B cell (primary cell): ENCODE measurements around the gene PPP6R3. TPM values are rescaled to one million over a fixed set of nuclear protein-coding genes. Genes with fewer than 3 reads are reported as not detected.
A peak's percentile ranks its signal among the peaks of the same experiment; 100 is the strongest.

Experiments
- ATAC-seq: fragments of 200-7000 bp; cut with Tn5 transposase; one replicate; pipeline ENCODE4 v1.10.0; 2021; ENCODE audit warnings: low read depth, mild to moderate bottlenecking, moderate number of reproducible peaks, moderate library complexity
- CTCF ChIA-PET: fragments of 350-600 bp; sonication (Branson Sonifier 250); formaldehyde crosslinking; loops from one replicate; lab custom pipeline; 2021; ENCODE audit warnings: antibody characterized with exemption, inconsistent platforms; lab: Charles Lee
- POLR2A ChIA-PET: fragments of 350-600 bp; sonication (Branson Sonifier 250); formaldehyde crosslinking; loops from one replicate; lab custom pipeline; 2021; ENCODE audit warnings: antibody characterized with exemption; lab: Charles Lee
- DNase-seq: peaks from one replicate; pipeline ENCODE4 v3.0.0; 2013
- H2AFZ ChIP-seq: 2 replicates; pipeline ENCODE4 v1.6.1; 2012; ENCODE audit warnings: mild to moderate bottlenecking, low read depth, low read length; ENCODE audit not compliant: insufficient read depth, poor library complexity, severe bottlenecking
- H3K27ac ChIP-seq, 2 donors: 1 replicate in 1 of 2; 2 replicates in 1 of 2; pipeline ENCODE4 v1.5.1; 2012 to 2013; ENCODE audit warnings: low read length in 2 of 2, mild to moderate bottlenecking in 2 of 2, moderate library complexity in 1 of 2
- H3K27me3 ChIP-seq, 4 experiments: fragments of 200-600 bp in 1 of 4; sonication (generic) in 1 of 4; replicated peaks in 1 of 4; 1 replicate in 2 of 4; 2 replicates in 2 of 4; pipeline versions ENCODE4 v1.6.1 to v1.7.0; 2013 to 2016; ENCODE audit warnings: low read length in 3 of 4, mild to moderate bottlenecking in 2 of 4, mixed read lengths in 1 of 4, moderate library complexity in 1 of 4; ENCODE audit not compliant: insufficient read depth in 4 of 4, control insufficient read depth in 3 of 4; ENCODE audit errors: control extremely low read depth in 1 of 4
- H3K36me3 ChIP-seq, 2 experiments: replicated peaks in 1 of 2; 1 replicate in 1 of 2; 2 replicates in 1 of 2; pipeline versions ENCODE4 v1.6.1 to v1.7.1; 2013; ENCODE audit warnings: low read length in 1 of 2; ENCODE audit not compliant: insufficient read depth in 2 of 2, control insufficient read depth in 1 of 2; ENCODE audit errors: control extremely low read depth in 1 of 2, extremely low read depth in 1 of 2
- H3K4me1 ChIP-seq, 2 donors: fragments of 200-600 bp in 1 of 2; sonication (generic) in 1 of 2; 1 replicate in 1 of 2; 2 replicates in 1 of 2; pipeline versions ENCODE4 v1.5.1 to v1.6.1; 2013 to 2017; ENCODE audit warnings: low read length in 2 of 2; ENCODE audit not compliant: control insufficient read depth in 2 of 2, insufficient read depth in 2 of 2
- H3K4me2 ChIP-seq: replicated peaks from 2 replicates; pipeline ENCODE3; 2012; ENCODE audit warnings: mild to moderate bottlenecking, low read depth, low read length; ENCODE audit not compliant: poor library complexity, severe bottlenecking
- H3K4me3 ChIP-seq, 5 experiments: fragments of 200-600 bp in 1 of 5; sonication (generic) in 1 of 5; 1 replicate in 3 of 5; 2 replicates in 2 of 5; pipeline versions ENCODE4 v1.5.1 to v1.7.0; 2011 to 2016; ENCODE audit warnings: low read length in 4 of 5, mild to moderate bottlenecking in 4 of 5, low read depth in 2 of 5, control low read depth in 1 of 5, moderate library complexity in 1 of 5; ENCODE audit not compliant: insufficient read depth in 1 of 5; ENCODE audit errors: control extremely low read depth in 1 of 5, extremely low read depth in 1 of 5
- H3K79me2 ChIP-seq: fragments of 200-600 bp; sonication (generic); one replicate; pipeline ENCODE4 v1.6.0; 2016; ENCODE audit warnings: low read length; ENCODE audit not compliant: control insufficient read depth, insufficient read depth
- H3K9ac ChIP-seq: fragments of 200-600 bp; sonication (generic); 2 replicates; pipeline ENCODE4 v1.6.1; 2017; ENCODE audit warnings: mild to moderate bottlenecking, low read length, moderate library complexity
- H3K9me3 ChIP-seq, 3 donors: one replicate each; pipeline versions ENCODE4 v1.6.1 to v1.7.1; 2013; ENCODE audit warnings: low read length in 2 of 3; ENCODE audit not compliant: control insufficient read depth in 2 of 3, insufficient read depth in 1 of 3; ENCODE audit errors: control extremely low read depth in 1 of 3
- H4K20me1 ChIP-seq: 2 replicates; pipeline ENCODE4 v1.6.0; 2012; ENCODE audit warnings: mild to moderate bottlenecking, low read length; ENCODE audit not compliant: insufficient read depth, control insufficient read depth, poor library complexity, severe bottlenecking
- H3K27ac Mint-ChIP-seq: one replicate; pipeline ENCODE4 v1.8.0; 2021; ENCODE audit warnings: mixed read lengths
- H3K27me3 Mint-ChIP-seq: one replicate; pipeline ENCODE4 v1.8.0; 2021; ENCODE audit warnings: mixed read lengths
- H3K4me1 Mint-ChIP-seq: one replicate; pipeline ENCODE4 v1.8.0; 2021; ENCODE audit warnings: mixed read lengths
- H3K4me3 Mint-ChIP-seq: one replicate; pipeline ENCODE4 v1.8.0; 2021; ENCODE audit warnings: mixed read lengths
- H3K9me3 Mint-ChIP-seq: one replicate; pipeline ENCODE4 v1.8.0; 2022; ENCODE audit warnings: mixed read lengths; ENCODE audit not compliant: insufficient read depth
- EZH2 ChIP-seq: IDR thresholded peaks from 2 replicates; pipeline ENCODE4 v1.6.1; 2012; ENCODE audit warnings: borderline replicate concordance, low read depth, mild to moderate bottlenecking, moderate library complexity, low read length; ENCODE audit not compliant: insufficient read depth, poor library complexity, severe bottlenecking
- WGBS: methylation state at CpG from one replicate; pipeline ENCODE4 v1.1.5; 2013; ENCODE audit warnings: missing lambda C conversion rate; ENCODE audit not compliant: insufficient coverage; 5-methylcytosine and 5-hydroxymethylcytosine counted together
- intact Hi-C: fragments of 100-400 bp; cut with micrococcal nuclease; formaldehyde crosslinking; loops from one replicate; pipeline ENCODE4 v1.10.0; 2022
- polyA plus RNA-seq: library from polyadenylated mRNA; depleted of rRNA; stranded (reverse); fragments of >200 nt; gene quantifications from 2 replicates; pipeline ENCODE4 v1.2.3, GENCODE V29; 2012
- total RNA-seq, 2 donors: library from RNA; stranded (reverse); fragments of 120-200 nt in 1 of 2; gene quantifications; 1 replicate in 1 of 2; 2 replicates in 1 of 2; pipeline versions ENCODE4 v1.2.3 to v1.2.4, GENCODE V29; 2013 to 2022
- TF ChIP-seq, protein P1 (sequence below): fragments of 200-600 bp; IDR thresholded peaks from one replicate; pipeline ENCODE4 v1.8.0; 2022; ENCODE audit warnings: antibody characterized with exemption, mild to moderate bottlenecking

PPP6R3 gene
- total and polyA plus RNA-seq, 2 donors (not counting 1 experiment from before 2014, with no cell fraction given) = 48.5 to 159 TPM

DNA sequence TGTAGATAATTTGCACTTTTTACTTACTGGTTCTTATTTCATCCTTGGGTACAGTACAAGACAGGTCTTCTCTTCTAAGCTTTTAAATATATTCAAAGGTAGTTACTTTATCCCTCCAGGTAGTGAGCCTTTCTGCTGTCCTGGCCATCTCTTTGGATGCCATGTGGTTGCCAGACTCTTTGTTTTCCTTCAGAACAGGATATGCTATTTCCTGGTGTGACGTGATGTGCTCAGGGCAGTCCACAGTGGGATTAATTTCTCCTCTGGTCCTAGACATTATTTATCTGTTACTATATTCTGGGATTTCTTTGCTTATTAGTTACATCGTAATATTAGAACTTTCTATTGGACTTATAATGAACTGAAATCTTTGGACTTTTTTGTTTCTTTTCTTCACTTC, 63.7 kb downstream of the PPP6R3 start:
- H3K27ac ChIP-seq = peak overlapping the region in 1 of 2 donors; percentile 22
- H3K4me1 Mint-ChIP-seq = peaks cover 22% of the 10 kb centered on the region
- CTCF ChIA-PET = no interaction called here

DNA sequence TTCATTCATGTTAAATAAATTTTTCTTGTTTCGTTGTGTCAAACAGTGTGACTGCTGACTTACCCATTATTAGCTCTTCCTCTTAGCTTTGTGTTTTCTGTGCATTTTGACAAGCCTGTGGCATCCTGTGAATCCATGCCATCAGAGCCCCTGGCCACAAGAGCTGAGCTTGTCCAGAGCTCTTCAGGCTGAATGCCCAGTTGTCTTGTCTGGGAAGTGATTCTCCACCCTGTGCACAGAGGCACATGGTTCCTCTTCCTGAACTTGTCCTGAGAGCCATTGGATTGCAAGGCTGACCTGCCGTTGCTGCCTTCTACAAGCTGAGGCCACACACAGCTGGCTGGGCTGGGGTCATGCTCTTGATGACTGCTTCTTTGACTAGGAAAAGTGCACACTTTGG, 64.1 kb downstream of the PPP6R3 start:
- POLR2A ChIA-PET = no interaction called here
- CTCF ChIA-PET = no interaction called here
- intact Hi-C loops = no loop called here

More for the DNA sequence above, 63.7 kb downstream of the PPP6R3 start:
- WGBS = no CpG with 5 or more reads among the region's 2 CpGs
- no peak overlapping the region for H2AFZ ChIP-seq
- peaks cover 22 to 90% of the 10 kb centered on the region in 2 experiments for H3K36me3 ChIP-seq
- intact Hi-C loops = no loop called here
- no peak overlapping the region for H3K4me2 ChIP-seq
- peaks cover 96% of the 10 kb centered on the region for H3K79me2 ChIP-seq
- TF ChIP-seq EZH2 = no peak
- TF ChIP-seq, protein P1, sequence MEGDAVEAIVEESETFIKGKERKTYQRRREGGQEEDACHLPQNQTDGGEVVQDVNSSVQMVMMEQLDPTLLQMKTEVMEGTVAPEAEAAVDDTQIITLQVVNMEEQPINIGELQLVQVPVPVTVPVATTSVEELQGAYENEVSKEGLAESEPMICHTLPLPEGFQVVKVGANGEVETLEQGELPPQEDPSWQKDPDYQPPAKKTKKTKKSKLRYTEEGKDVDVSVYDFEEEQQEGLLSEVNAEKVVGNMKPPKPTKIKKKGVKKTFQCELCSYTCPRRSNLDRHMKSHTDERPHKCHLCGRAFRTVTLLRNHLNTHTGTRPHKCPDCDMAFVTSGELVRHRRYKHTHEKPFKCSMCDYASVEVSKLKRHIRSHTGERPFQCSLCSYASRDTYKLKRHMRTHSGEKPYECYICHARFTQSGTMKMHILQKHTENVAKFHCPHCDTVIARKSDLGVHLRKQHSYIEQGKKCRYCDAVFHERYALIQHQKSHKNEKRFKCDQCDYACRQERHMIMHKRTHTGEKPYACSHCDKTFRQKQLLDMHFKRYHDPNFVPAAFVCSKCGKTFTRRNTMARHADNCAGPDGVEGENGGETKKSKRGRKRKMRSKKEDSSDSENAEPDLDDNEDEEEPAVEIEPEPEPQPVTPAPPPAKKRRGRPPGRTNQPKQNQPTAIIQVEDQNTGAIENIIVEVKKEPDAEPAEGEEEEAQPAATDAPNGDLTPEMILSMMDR = no peak
- ATAC-seq (no peak), DNase-seq (no peak)
- Mint-ChIP-seq H3K27me3 (no peaks in the 10 kb centered on the region), H3K27ac (no peak overlapping the region), H3K4me3 (no peak overlapping the region), H3K9me3 (no peaks in the 10 kb centered on the region)
- no peak overlapping the region for H3K9ac ChIP-seq
- no peaks in the 10 kb centered on the region for H3K9me3 ChIP-seq
- H3K4me1 ChIP-seq = peaks cover 9% of the 10 kb centered on the region in 2 donors
- peaks cover 74% of the 10 kb centered on the region for H4K20me1 ChIP-seq
- POLR2A ChIA-PET = no interaction called here
- no peak overlapping the region for H3K4me3 ChIP-seq
- no peaks in the 10 kb centered on the region for H3K27me3 ChIP-seq

More for the DNA sequence above, 64.1 kb downstream of the PPP6R3 start:
- no peaks in the 10 kb centered on the region for H3K27me3 ChIP-seq
- H3K9me3 Mint-ChIP-seq = no peaks in the 10 kb centered on the region
- H4K20me1 ChIP-seq = peaks cover 73% of the 10 kb centered on the region
- H3K4me3 Mint-ChIP-seq = no peak overlapping the region
- H3K27ac Mint-ChIP-seq = no peak overlapping the region
- no peaks in the 10 kb centered on the region for H3K27me3 Mint-ChIP-seq
- peaks cover 96% of the 10 kb centered on the region for H3K79me2 ChIP-seq
- peaks cover 9% of the 10 kb centered on the region in 2 donors for H3K4me1 ChIP-seq
- H3K9me3 ChIP-seq = no peaks in the 10 kb centered on the region
- H3K36me3 ChIP-seq = peaks cover 23 to 88% of the 10 kb centered on the region in 2 experiments
- no peak overlapping the region for H3K4me2 ChIP-seq
- H3K27ac ChIP-seq = no peak overlapping the region
- whole genome bisulfite sequencing = 89% methylated on average over 1 of the region's 2 CpGs
- ATAC-seq (no peak), DNase-seq (no peak)
- no peak overlapping the region for H2AFZ ChIP-seq
- H3K4me1 Mint-ChIP-seq = peaks cover 22% of the 10 kb centered on the region
- TF ChIP-seq EZH2 = no peak
- TF ChIP-seq, protein P1 = no peak
- no peak overlapping the region for H3K4me3 ChIP-seq
- H3K9ac ChIP-seq = no peak overlapping the region
